Smooth muscle cell (in vitro differentiated cells): ENCODE measurements around the gene DIAPH2. TPM values are rescaled to one million over a fixed set of nuclear protein-coding genes. Genes with fewer than 3 reads are reported as not detected.
A peak's percentile ranks its signal among the peaks of the same experiment; 100 is the strongest.

ENCODE experiments used
- DNase-seq: peaks from one replicate; lab custom pipeline; 2025; ENCODE audit not compliant: unreplicated experiment; lab: John Stamatoyannopoulos, UW
- H2AFZ ChIP-seq: fragments of 200-600 bp; sonication (generic); 2 replicates; pipeline ENCODE4 v1.6.0; 2016; ENCODE audit warnings: antibody characterized with exemption, low read depth, mild to moderate bottlenecking
- H3F3A ChIP-seq: fragments of 200-600 bp; sonication (generic); 2 replicates; pipeline ENCODE4 v1.6.0; 2017; ENCODE audit warnings: antibody characterized with exemption, low read depth
- H3K27ac ChIP-seq: fragments of 200-600 bp; sonication (generic); 2 replicates; pipeline ENCODE4 v1.5.1; 2016; ENCODE audit warnings: low read depth, mild to moderate bottlenecking
- H3K27me3 ChIP-seq: fragments of 200-600 bp; sonication (generic); 2 replicates; pipeline ENCODE4 v1.6.1; 2016; ENCODE audit warnings: low read depth, mild to moderate bottlenecking
- H3K36me3 ChIP-seq: fragments of 200-600 bp; sonication (generic); 2 replicates; pipeline ENCODE4 v1.5.1; 2016; ENCODE audit warnings: low read depth
- H3K4me1 ChIP-seq: fragments of 200-600 bp; sonication (generic); 2 replicates; pipeline ENCODE4 v1.5.1; 2016; ENCODE audit warnings: low read depth
- H3K4me2 ChIP-seq: fragments of 200-600 bp; sonication (generic); 2 replicates; pipeline ENCODE4 v1.6.0; 2016; ENCODE audit warnings: mild to moderate bottlenecking
- H3K4me3 ChIP-seq: fragments of 200-600 bp; sonication (generic); 2 replicates; pipeline ENCODE4 v1.5.1; 2016; ENCODE audit warnings: mild to moderate bottlenecking
- H3K79me2 ChIP-seq: fragments of 200-600 bp; sonication (generic); 2 replicates; pipeline ENCODE4 v1.6.0; 2016; ENCODE audit warnings: low read depth, mild to moderate bottlenecking
- H3K9ac ChIP-seq: fragments of 200-600 bp; sonication (generic); 2 replicates; pipeline ENCODE4 v1.6.0; 2016; ENCODE audit warnings: low read depth
- H3K9me3 ChIP-seq: fragments of 200-600 bp; sonication (generic); replicated peaks from 2 replicates; pipeline ENCODE4 v1.5.1; 2016; ENCODE audit warnings: low read depth
- H4K20me1 ChIP-seq: fragments of 200-600 bp; sonication (generic); 2 replicates; pipeline ENCODE4 v1.6.0; 2016; ENCODE audit warnings: low read depth
- WGBS: methylation state at CpG from one replicate; pipeline ENCODE4 v1.1.7; 2016; ENCODE audit warnings: low lambda C conversion rate; 5-methylcytosine and 5-hydroxymethylcytosine counted together
- polyA plus RNA-seq: library from polyadenylated mRNA; unstranded; fragments of >200 nt; fragmentation: Nextera tagmentation; extraction: Ambion mirVana; gene quantifications from 2 replicates; pipeline ENCODE4 v1.2.1, GENCODE V29; 2016
- total RNA-seq: library from RNA; depleted of rRNA; stranded (reverse); fragments of >200 nt; gene quantifications from 2 replicates; pipeline ENCODE4 v1.2.3, GENCODE V29; 2014
- TF ChIP-seq, protein P1 (sequence below): fragments of 200-600 bp; sonication (generic); IDR thresholded peaks from 2 replicates; pipeline ENCODE4 v1.5.1; 2017; ENCODE audit warnings: borderline replicate concordance, mild to moderate bottlenecking, antibody characterized with exemption; ENCODE audit not compliant: insufficient read depth, poor library complexity, severe bottlenecking

The DIAPH2 gene
- total and polyA plus RNA-seq, 2 experiments from 2014 or later: 12.8 to 19.9 TPM

DNA sequence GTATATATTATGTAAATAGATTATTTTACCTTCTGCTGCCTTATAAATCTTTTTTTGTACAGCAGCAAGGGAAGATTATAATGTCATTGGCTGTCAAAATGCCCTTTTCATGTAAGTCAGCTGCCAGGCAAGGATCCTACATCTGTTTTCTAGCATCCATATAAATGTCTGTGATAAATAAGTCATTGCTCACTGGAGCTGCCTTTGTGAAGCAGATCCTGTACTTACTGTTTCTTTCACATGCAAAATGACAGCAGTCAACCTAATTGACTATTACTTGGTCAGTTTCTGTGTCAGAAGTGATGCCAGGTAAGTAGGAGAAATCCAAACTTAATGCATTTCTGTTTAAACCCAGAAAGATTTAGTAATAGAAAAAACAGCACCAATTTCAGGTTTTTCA, 819.8 kb downstream of the DIAPH2 start:
- Histone ChIP-seq H3K4me2 (no peak overlapping the region), H3K79me2 (no peaks in the 10 kb centered on the region), H3K27ac (no peak overlapping the region), H3K4me3 (no peak overlapping the region), H3K9ac (no peak overlapping the region), H3F3A (peaks cover 3% of the 10 kb centered on the region), H4K20me1 (no peaks in the 10 kb centered on the region), H3K36me3 (no peaks in the 10 kb centered on the region), H2AFZ (no peak overlapping the region), H3K27me3 (no peaks in the 10 kb centered on the region), H3K4me1 (no peaks in the 10 kb centered on the region), H3K9me3 (no peaks in the 10 kb centered on the region)
- TF ChIP-seq, protein P1, sequence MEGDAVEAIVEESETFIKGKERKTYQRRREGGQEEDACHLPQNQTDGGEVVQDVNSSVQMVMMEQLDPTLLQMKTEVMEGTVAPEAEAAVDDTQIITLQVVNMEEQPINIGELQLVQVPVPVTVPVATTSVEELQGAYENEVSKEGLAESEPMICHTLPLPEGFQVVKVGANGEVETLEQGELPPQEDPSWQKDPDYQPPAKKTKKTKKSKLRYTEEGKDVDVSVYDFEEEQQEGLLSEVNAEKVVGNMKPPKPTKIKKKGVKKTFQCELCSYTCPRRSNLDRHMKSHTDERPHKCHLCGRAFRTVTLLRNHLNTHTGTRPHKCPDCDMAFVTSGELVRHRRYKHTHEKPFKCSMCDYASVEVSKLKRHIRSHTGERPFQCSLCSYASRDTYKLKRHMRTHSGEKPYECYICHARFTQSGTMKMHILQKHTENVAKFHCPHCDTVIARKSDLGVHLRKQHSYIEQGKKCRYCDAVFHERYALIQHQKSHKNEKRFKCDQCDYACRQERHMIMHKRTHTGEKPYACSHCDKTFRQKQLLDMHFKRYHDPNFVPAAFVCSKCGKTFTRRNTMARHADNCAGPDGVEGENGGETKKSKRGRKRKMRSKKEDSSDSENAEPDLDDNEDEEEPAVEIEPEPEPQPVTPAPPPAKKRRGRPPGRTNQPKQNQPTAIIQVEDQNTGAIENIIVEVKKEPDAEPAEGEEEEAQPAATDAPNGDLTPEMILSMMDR: no peak
- no peak for DNase-seq

DNA sequence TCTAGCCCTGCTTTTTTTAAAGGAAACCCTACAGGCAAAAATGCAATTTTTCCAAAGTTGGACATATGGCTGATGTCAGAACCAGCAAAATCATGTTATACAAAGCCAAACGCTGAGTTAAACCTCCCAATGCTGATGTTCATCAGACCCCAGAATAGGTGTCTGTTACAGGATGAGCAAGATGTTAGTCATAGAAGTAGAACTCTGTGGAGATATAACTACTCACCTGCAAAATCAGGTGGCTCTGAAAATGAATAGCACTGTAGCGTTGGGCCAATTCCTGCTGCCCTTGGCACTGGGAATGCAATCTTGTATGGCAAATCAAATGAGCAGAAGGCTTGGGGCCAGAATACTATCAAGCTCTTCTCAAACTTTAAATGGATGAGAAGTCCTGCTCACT, 833.1 kb downstream of the DIAPH2 start:
- H3K27ac ChIP-seq: no peak overlapping the region
- peak overlapping the region; percentile 4 for H3K4me2 ChIP-seq
- H3K9ac ChIP-seq: no peak overlapping the region
- no peaks in the 10 kb centered on the region for H3F3A ChIP-seq
- H3K4me3 ChIP-seq: no peak overlapping the region
- 82% methylated on average over 2 of the region's 2 CpGs for WGBS
- H3K36me3 ChIP-seq: no peaks in the 10 kb centered on the region
- TF ChIP-seq, protein P1: no peak
- H4K20me1 ChIP-seq: no peaks in the 10 kb centered on the region
- no peak for DNase-seq
- no peaks in the 10 kb centered on the region for H3K4me1 ChIP-seq
- H3K27me3 ChIP-seq: no peaks in the 10 kb centered on the region
- no peaks in the 10 kb centered on the region for H3K79me2 ChIP-seq
- no peaks in the 10 kb centered on the region for H3K9me3 ChIP-seq
- H2AFZ ChIP-seq: no peak overlapping the region

DNA sequence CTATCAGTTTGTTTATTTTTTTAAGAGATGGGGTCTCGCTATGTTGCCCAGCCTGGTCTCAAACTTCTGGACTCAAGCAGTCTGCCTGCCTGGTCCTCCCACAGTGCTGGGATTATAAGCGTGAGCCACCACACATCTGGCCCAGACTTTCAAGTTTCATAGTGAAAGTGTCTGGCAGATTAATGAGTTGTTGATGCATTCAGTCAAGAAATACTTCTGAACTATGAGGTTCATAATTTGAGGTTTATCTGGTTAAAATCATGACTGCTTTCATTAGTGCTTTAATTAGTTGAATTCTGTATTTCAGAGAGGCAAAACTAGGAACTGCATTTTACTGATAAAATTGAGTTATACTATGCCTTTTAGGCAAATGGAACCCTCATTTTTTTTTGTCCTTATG, 837.7 kb downstream of the DIAPH2 start:
- DNase-seq: no peak
- peaks cover 20% of the 10 kb centered on the region for H3K4me1 ChIP-seq
- H2AFZ ChIP-seq: no peak overlapping the region
- no peak overlapping the region for H3K4me3 ChIP-seq
- H3K27me3 ChIP-seq: no peaks in the 10 kb centered on the region
- H3K9ac ChIP-seq: no peak overlapping the region
- TF ChIP-seq, protein P1: no peak
- WGBS: 73% methylated on average over 2 of the region's 2 CpGs
- H3K9me3 ChIP-seq: no peaks in the 10 kb centered on the region
- no peak overlapping the region for H3K27ac ChIP-seq
- no peaks in the 10 kb centered on the region for H3K36me3 ChIP-seq
- H3K79me2 ChIP-seq: no peaks in the 10 kb centered on the region
- H3K4me2 ChIP-seq: no peak overlapping the region
- H3F3A ChIP-seq: no peaks in the 10 kb centered on the region
- no peaks in the 10 kb centered on the region for H4K20me1 ChIP-seq

DNA sequence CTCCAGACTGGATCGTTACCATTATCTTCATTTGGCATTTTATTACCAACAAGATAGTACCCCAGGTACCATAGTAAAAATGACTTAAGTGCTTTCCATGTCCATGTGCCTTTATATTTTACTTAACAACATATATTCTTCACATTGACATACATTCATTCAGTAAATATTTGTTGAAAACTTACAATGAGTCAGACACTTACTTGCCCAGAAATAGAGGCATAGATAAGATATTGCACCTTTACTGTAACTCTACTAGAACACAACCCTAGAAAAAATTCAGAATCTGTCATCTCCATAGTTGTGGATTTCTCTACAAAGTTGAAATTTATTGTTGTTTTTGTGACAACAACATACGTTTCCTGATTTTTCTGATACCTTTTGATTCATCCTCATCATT, 839.7 kb downstream of the DIAPH2 start:
- Histone ChIP-seq H2AFZ (no peak overlapping the region), H4K20me1 (no peaks in the 10 kb centered on the region), H3K4me2 (no peak overlapping the region), H3K36me3 (no peaks in the 10 kb centered on the region), H3F3A (no peaks in the 10 kb centered on the region), H3K79me2 (no peaks in the 10 kb centered on the region), H3K4me1 (peaks cover 20% of the 10 kb centered on the region), H3K27ac (no peak overlapping the region), H3K4me3 (no peak overlapping the region), H3K9me3 (no peaks in the 10 kb centered on the region), H3K9ac (no peak overlapping the region), H3K27me3 (no peaks in the 10 kb centered on the region)
- 91% methylated on average over 2 of the region's 2 CpGs for WGBS
- TF ChIP-seq, protein P1: no peak
- DNase-seq: no peak
